Tibial nerve (tissue), 4 donors: ENCODE data around the gene MLKL. TPM values are rescaled to one million over a fixed set of nuclear protein-coding genes. Genes with fewer than 3 reads are reported as not detected.

ENCODE experiments used
- DNase-seq, 2 donors: peaks; one replicate each; pipeline ENCODE4 v3.0.0-alpha.2; 2019; ENCODE audit warnings: low spot score in 2 of 2
- H3K27ac ChIP-seq, 4 donors: fragments of 200-600 bp; sonication (generic) in 3 of 4; one replicate each; pipeline ENCODE4 v1.5.1; 2017 to 2019; ENCODE audit warnings: mild to moderate bottlenecking in 1 of 4
- H3K27me3 ChIP-seq, 2 donors: fragments of 200-600 bp; sonication (generic) in 1 of 2; one replicate each; pipeline versions ENCODE4 v1.5.1 to v1.6.0; 2017 to 2019
- H3K36me3 ChIP-seq, 3 donors: fragments of 200-600 bp; sonication (generic); one replicate each; pipeline ENCODE4 v1.5.1; 2018 to 2019
- H3K4me1 ChIP-seq, 4 donors: fragments of 200-600 bp; sonication (generic) in 3 of 4; one replicate each; pipeline ENCODE4 v1.5.1; 2017 to 2019
- H3K4me3 ChIP-seq, 4 donors: fragments of 200-600 bp; sonication (generic) in 3 of 4; one replicate each; pipeline ENCODE4 v1.5.1; 2017 to 2019; ENCODE audit warnings: mild to moderate bottlenecking in 1 of 4, moderate library complexity in 1 of 4
- H3K9me3 ChIP-seq, 4 donors: fragments of 200-600 bp; sonication (generic) in 3 of 4; one replicate each; pipeline ENCODE4 v1.5.1; 2017 to 2019
- CTCF ChIP-seq, 5 experiments: fragments of 200-600 bp in 3 of 5; fragments of 450-650 bp in 2 of 5; sonication (generic) in 3 of 5; IDR thresholded peaks; one replicate each; pipeline ENCODE4 v1.5.1; 2016 to 2019; ENCODE audit warnings: antibody characterized with exemption in 5 of 5, mild to moderate bottlenecking in 3 of 5, moderate library complexity in 2 of 5
- EP300 ChIP-seq, 2 donors: sonication (generic); formaldehyde crosslinking; IDR thresholded peaks; one replicate each; pipeline ENCODE4 v1.6.1; 2017; ENCODE audit warnings: antibody characterized with exemption in 2 of 2, mild to moderate bottlenecking in 1 of 2
- POLR2A ChIP-seq, 2 donors: fragments of 450-650 bp; IDR thresholded peaks; one replicate each; pipeline ENCODE4 v1.6.1; 2017; ENCODE audit warnings: antibody characterized with exemption in 2 of 2, mild to moderate bottlenecking in 2 of 2, moderate library complexity in 2 of 2
- WGBS, 2 donors: methylation state at CpG; one replicate each; pipeline ENCODE4 v1.1.5; 2018; 5-methylcytosine and 5-hydroxymethylcytosine counted together
- total RNA-seq, 4 donors: library from RNA; depleted of rRNA; stranded (reverse); fragments of >200 nt; gene quantifications; one replicate each; pipeline ENCODE4 v1.1.0, GENCODE V29; 2016

MLKL gene
- total RNA-seq, 4 donors from 2014 or later = 4.8 to 22.8 (median 10.2) TPM

DNA sequence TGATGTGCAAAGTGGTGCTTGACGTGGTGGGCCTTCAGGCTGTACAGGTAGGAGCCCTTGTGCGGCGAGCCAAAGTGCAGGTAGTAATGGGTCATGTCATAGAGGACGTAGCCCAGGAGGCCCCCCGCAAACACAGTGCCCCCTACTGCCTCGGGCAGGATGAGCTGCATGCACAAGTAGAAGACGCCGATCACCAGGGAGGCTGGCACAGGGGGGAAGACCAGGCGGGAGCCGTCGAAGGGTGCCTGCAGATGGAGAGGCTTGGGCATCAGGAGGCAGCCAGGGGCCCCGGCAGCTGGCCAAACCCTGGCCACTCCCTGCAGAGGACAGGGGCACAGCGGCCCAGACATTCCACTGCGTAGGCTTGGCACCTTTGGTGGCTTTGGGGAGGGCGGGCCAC lies 15.7 kb upstream of the MLKL start:
- Histone ChIP-seq H3K36me3 (peaks cover 0 to 28% (median 0%) of the 10 kb centered on the region in 3 donors), H3K27ac (no peak overlapping the region), H3K9me3 (no peaks in the 10 kb centered on the region), H3K4me3 (no peak overlapping the region), H3K27me3 (no peaks in the 10 kb centered on the region), H3K4me1 (peaks cover 0 to 10% (median 0%) of the 10 kb centered on the region in 4 donors)
- TF ChIP-seq EP300 (IDR thresholded peaks at IDR 0.05) (no peak), CTCF (IDR thresholded peaks at IDR 0.05) (no peak), POLR2A (IDR thresholded peaks at IDR 0.05) (no peak)
- DNase-seq = no peak
- 88% methylated on average over 15 of the region's 15 CpGs for WGBS, 2 donors

GRCh38 chr16:74713876-74714275 lies 13.2 kb upstream of the MLKL start:
- Histone ChIP-seq H3K27me3 (no peaks in the 10 kb centered on the region), H3K4me3 (no peak overlapping the region), H3K4me1 (peaks cover 0 to 15% (median 0%) of the 10 kb centered on the region in 4 donors), H3K9me3 (no peaks in the 10 kb centered on the region), H3K36me3 (peaks cover 0 to 20% (median 0%) of the 10 kb centered on the region in 3 donors), H3K27ac (peak overlapping the region in 2 of 4 donors; percentile 33 to 75)
- TF ChIP-seq EP300 (IDR thresholded peaks at IDR 0.05) (no peak), CTCF (IDR thresholded peaks at IDR 0.05) (no peak), POLR2A (IDR thresholded peaks at IDR 0.05) (no peak)
- 86 to 88% methylated on average over 5 to 10 of the region's 10 CpGs for WGBS, 2 donors
- DNase-seq = no peak

DNA sequence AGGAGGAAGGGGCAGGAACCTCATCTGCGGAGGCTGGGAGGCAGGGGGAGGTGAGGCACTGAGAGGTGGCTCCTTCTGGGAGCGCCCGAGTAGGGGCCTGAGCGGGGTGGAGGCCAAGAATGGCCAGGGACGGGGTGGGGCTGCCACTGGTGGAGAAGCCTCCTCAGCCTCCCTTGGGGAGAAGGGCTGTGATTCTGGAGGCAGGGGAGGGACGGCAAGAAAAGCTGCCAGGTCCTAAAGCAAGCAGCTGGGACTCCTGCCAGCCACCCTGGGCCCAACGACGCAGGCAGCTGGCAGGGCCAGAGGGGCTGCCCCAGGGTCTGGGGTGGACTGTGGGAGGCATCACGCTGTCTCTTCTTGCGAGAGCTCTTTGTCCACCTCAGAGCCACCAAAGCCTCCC lies 12.7 kb upstream of the MLKL start:
- 56 to 58% methylated on average over 10 of the region's 10 CpGs for WGBS, 2 donors
- TF ChIP-seq EP300 (IDR thresholded peaks at IDR 0.05) (no peak), CTCF (IDR thresholded peaks at IDR 0.05) (no peak), POLR2A (IDR thresholded peaks at IDR 0.05) (no peak)
- H3K4me1 ChIP-seq = peaks cover 0 to 15% (median 0%) of the 10 kb centered on the region in 4 donors
- no peaks in the 10 kb centered on the region for H3K27me3 ChIP-seq
- peaks cover 0 to 14% (median 0%) of the 10 kb centered on the region in 3 donors for H3K36me3 ChIP-seq
- no peak for DNase-seq
- H3K9me3 ChIP-seq = no peaks in the 10 kb centered on the region
- peak overlapping the region in 2 of 4 donors; percentile 33 to 75 for H3K27ac ChIP-seq
- H3K4me3 ChIP-seq = no peak overlapping the region

GRCh38 chr16:74711938-74712337 lies 11.3 kb upstream of the MLKL start:
- no peak for DNase-seq
- Histone ChIP-seq H3K27me3 (no peaks in the 10 kb centered on the region), H3K4me3 (no peak overlapping the region), H3K4me1 (peaks cover 0 to 15% (median 0%) of the 10 kb centered on the region in 4 donors), H3K36me3 (peaks cover 0 to 7% (median 0%) of the 10 kb centered on the region in 3 donors), H3K9me3 (no peaks in the 10 kb centered on the region), H3K27ac (peak overlapping the region in 1 of 4 donors; percentile 13)
- TF ChIP-seq POLR2A (IDR thresholded peaks at IDR 0.05) = no peak
- TF ChIP-seq EP300 (IDR thresholded peaks at IDR 0.05) = no peak
- no peak for TF ChIP-seq CTCF (IDR thresholded peaks at IDR 0.05)
- 87 to 93% methylated on average over 11 to 12 of the region's 12 CpGs for WGBS, 2 donors

DNA sequence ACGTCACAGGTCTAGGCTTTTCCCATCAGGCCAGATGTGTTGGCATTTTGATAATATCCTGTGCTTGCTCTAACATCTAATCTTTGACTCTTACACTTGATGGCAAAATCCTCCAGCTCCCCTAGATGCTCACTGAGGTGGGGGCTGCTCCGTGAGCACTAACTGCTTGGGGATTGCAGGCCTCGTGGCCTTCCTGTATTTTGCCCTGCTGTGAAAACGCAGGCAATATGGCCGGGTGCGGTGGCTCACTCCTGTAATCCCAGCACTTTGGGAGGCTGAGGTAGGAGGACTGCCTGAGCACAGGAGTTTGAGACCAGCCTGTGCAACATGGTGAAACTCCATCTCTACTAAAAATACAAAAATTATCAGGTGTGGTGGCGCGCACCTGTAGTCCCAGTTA lies 9.7 kb upstream of the MLKL start:
- H3K27ac ChIP-seq = peak overlapping the region in 2 of 4 donors; percentile 42 to 63
- peaks cover 0 to 15% (median 0%) of the 10 kb centered on the region in 4 donors for H3K4me1 ChIP-seq
- DNase-seq = no peak
- WGBS, 2 donors = 90 to 96% methylated on average over 8 of the region's 8 CpGs
- H3K27me3 ChIP-seq = no peaks in the 10 kb centered on the region
- TF ChIP-seq CTCF (IDR thresholded peaks at IDR 0.05) = no peak
- no peak for TF ChIP-seq EP300 (IDR thresholded peaks at IDR 0.05)
- no peak for TF ChIP-seq POLR2A (IDR thresholded peaks at IDR 0.05)
- H3K4me3 ChIP-seq = no peak overlapping the region
- H3K36me3 ChIP-seq = no peaks in the 10 kb centered on the region
- no peaks in the 10 kb centered on the region for H3K9me3 ChIP-seq
